ENCODE data around the gene PCDHGA2. TPM values are rescaled to one million over a fixed set of nuclear protein-coding genes. Genes with fewer than 3 reads are reported as not detected.
A peak's percentile ranks its signal among the peaks of the same experiment; 100 is the strongest.
"Not testable (repeated sequence)": the region's sequence is repeated elsewhere in the genome, so short reads cannot be mapped to it uniquely, and the experiment has no call there.

Gene PCDHGA2
- total RNA-seq, 1 donor from 2014 or later = 0.23 TPM

DNA sequence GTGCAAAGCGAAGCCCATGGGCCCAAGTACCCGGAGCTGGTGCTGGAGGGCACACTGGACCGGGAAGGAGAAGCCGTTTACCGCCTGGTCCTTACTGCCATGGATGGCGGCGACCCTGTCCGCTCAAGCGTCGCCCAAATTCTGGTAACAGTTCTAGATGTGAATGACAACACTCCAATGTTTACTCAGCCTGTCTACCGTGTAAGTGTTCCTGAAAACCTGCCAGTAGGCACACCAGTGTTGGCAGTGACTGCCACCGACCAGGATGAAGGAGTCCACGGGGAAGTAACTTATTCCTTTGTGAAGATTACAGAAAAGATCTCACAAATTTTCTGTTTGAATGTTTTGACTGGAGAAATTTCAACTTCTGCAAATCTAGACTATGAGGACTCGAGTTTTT lies 36.1 kb downstream of the PCDHGA2 start:
- TF ChIP-seq, protein P1, sequence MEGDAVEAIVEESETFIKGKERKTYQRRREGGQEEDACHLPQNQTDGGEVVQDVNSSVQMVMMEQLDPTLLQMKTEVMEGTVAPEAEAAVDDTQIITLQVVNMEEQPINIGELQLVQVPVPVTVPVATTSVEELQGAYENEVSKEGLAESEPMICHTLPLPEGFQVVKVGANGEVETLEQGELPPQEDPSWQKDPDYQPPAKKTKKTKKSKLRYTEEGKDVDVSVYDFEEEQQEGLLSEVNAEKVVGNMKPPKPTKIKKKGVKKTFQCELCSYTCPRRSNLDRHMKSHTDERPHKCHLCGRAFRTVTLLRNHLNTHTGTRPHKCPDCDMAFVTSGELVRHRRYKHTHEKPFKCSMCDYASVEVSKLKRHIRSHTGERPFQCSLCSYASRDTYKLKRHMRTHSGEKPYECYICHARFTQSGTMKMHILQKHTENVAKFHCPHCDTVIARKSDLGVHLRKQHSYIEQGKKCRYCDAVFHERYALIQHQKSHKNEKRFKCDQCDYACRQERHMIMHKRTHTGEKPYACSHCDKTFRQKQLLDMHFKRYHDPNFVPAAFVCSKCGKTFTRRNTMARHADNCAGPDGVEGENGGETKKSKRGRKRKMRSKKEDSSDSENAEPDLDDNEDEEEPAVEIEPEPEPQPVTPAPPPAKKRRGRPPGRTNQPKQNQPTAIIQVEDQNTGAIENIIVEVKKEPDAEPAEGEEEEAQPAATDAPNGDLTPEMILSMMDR (conservative IDR thresholded peaks at IDR 0.05; ENCODE audit: low read depth, low read length) = no peak
- DNase-seq (ENCODE audit: low read depth) = no peak
- no peak overlapping the region for H3K4me3 ChIP-seq (ENCODE audit: low read depth, low read length)

DNA sequence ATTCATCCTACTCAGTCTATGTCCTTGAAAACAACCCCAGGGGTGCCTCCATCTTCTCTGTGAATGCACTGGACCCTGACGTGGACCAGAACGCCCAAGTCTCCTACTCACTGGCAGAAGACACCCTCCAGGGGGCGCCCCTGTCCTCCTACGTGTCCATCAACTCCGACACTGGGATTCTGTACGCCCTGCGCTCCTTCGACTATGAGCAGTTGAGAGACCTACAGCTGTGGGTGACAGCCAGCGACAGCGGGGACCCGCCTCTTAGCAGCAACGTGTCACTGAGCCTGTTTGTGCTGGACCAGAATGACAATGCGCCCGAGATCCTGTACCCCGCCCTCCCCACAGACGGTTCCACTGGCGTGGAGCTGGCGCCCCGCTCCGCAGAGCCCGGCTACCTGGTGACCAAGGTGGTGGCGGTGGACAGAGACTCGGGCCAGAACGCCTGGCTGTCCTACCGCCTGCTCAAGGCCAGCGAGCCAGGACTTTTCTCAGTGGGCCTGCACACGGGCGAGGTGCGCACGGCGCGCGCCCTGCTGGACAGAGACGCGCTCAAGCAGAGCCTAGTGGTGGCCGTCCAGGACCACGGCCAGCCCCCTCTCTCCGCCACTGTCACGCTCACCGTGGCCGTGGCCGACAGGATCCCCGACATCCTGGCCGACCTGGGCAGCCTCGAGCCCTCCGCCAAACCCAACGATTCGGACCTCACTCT lies 37.0 kb downstream of the PCDHGA2 start:
- DNase-seq (ENCODE audit: low read depth) = not testable (repeated sequence)

DNA sequence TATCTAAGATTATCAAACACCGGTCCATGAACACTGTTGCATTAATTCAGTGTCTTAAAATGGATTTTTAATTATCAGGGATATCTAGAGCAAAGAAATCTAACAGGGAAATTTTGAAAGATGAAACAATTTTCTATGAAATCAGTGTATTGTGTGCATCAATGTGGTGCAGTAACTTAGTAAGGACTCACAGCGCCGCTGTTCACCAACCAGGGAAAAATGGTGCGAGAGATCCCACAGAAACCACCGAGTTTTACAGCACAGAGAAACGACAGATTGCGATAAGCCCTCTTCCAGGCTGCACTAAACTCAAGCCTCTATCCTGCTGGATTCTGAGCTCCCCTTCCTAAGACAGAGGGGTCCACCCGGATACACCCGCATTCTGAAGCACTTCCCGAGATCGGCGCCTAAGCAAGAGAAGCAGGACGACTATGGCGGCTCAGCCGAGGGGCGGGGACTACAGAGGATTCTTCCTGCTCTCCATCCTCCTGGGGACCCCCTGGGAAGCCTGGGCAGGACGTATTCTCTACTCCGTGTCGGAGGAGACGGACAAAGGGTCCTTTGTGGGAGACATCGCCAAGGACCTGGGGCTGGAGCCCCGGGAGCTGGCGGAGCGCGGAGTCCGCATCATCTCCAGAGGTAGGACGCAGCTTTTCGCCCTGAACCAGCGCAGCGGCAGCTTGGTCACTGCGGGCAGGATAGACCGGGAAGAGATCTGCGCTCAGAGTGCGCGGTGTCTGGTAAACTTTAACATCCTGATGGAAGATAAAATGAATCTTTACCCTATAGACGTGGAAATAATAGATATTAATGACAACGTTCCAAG lies 44.1 kb downstream of the PCDHGA2 start, which contains the start of gene PCDHGA7:
Gene PCDHGA7, plus strand, starts transcription at position 274 of the 826 bp plus-strand sequence. Its CDS starts 158 bp downstream, at position 432.
- DNase-seq (ENCODE audit: low read depth) = no peak
- peak within 1 kb of the TSS; percentile 56 for H3K4me3 ChIP-seq (ENCODE audit: low read depth, low read length)
- TF ChIP-seq, protein P1 (conservative IDR thresholded peaks at IDR 0.05; ENCODE audit: low read depth, low read length) = peak; percentile 43

More for the DNA sequence above, 37.0 kb downstream of the PCDHGA2 start:
- not testable (repeated sequence) for H3K4me3 ChIP-seq (ENCODE audit: low read depth, low read length)

DNA sequence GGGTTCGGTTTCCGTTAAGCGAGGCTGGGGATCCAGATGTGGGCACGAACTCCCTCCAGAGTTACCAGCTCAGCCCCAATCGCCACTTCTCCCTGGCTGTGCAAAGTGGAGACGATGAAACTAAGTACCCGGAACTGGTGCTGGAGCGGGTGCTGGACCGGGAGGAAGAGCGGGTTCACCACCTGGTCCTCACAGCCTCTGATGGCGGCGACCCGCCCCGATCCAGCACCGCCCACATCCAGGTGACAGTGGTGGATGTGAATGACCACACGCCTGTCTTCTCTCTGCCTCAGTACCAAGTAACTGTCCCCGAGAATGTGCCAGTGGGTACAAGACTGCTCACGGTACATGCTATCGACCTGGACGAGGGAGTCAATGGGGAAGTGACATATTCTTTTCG lies 44.8 kb downstream of the PCDHGA2 start:
- DNase-seq (ENCODE audit: low read depth) = no peak
- TF ChIP-seq, protein P1 (conservative IDR thresholded peaks at IDR 0.05; ENCODE audit: low read depth, low read length) = no peak
- H3K4me3 ChIP-seq (ENCODE audit: low read depth, low read length) = peak overlapping the region; percentile 56

DNA sequence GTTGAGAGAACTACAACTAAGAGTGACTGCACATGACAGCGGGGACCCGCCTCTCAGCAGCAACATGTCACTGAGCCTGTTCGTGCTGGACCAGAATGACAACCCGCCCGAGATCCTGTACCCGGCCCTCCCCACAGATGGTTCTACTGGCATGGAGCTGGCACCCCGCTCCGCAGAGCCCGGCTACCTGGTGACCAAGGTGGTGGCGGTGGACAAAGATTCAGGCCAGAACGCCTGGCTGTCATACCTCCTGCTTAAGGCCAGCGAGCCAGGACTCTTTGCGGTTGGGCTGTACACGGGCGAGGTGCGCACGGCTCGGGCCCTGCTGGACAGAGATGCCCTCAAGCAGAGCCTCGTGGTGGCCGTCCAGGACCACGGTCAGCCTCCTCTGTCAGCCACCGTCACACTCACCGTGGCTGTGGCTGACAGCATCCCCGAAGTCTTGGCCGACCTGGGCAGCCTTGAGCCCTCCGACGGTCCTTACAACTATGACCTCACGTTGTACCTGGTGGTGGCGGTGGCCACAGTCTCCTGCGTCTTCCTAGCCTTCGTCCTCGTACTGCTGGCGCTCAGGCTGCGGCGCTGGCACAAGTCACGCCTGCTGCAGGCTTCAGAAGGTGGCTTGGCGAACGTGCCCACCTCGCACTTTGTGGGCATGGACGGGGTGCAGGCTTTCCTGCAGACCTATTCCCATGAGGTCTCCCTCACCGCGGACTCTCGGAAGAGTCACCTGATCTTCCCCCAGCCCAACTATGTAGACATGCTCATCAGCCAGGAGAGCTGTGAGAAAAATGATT lies 46.1 kb downstream of the PCDHGA2 start:
- H3K4me3 ChIP-seq (ENCODE audit: low read depth, low read length) = no peak overlapping the region
- DNase-seq (ENCODE audit: low read depth) = no peak
- TF ChIP-seq, protein P1 (conservative IDR thresholded peaks at IDR 0.05; ENCODE audit: low read depth, low read length) = no peak

DNA sequence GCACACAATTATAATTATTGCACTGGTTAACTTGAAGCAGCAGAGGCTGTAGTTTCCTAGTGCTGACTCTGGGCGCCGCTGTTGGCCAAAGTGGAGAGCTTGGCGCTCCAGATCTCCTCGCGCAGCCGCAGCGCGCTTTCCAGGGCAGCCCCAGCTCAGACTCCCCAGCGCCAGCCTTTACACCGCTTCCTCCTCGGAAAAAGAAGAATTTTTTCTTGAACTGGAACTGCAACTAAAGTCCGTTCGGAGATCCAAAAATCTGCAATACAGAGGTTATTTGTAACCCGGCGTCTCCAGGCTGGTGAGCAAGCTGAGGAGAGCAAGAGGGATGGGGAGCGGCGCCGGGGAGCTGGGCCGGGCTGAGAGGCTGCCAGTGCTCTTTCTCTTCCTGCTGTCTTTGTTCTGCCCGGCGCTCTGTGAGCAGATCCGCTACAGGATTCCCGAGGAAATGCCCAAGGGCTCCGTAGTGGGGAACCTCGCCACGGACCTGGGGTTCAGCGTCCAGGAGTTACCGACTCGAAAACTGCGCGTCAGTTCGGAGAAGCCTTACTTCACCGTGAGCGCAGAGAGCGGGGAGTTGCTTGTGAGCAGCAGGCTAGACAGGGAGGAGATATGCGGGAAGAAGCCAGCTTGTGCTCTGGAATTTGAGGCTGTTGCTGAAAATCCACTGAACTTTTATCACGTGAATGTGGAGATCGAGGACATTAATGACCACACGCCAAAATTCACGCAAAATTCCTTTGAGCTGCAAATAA lies 49.2 kb downstream of the PCDHGA2 start, which contains the start of gene PCDHGB4:
Gene PCDHGB4, plus strand, starts transcription at position 142 of the 755 bp plus-strand sequence. Its CDS starts 187 bp downstream, at position 329.
- TF ChIP-seq, protein P1 (conservative IDR thresholded peaks at IDR 0.05; ENCODE audit: low read depth, low read length) = peak; percentile 54
- DNase-seq (ENCODE audit: low read depth) = not testable (repeated sequence)
- H3K4me3 ChIP-seq (ENCODE audit: low read depth, low read length) = peak within 1 kb of the TSS; percentile 43

All from epithelial cell of proximal tubule (primary cell).